Panc1 (cell line): ENCODE data around the gene CUX1. TPM values are rescaled to one million over a fixed set of nuclear protein-coding genes. Genes with fewer than 3 reads are reported as not detected.

Source experiments
- ATAC-seq: fragments of 200-7000 bp; cut with Tn5 transposase; 2 replicates; pipeline ENCODE4 v1.9.1; 2020; ENCODE audit warnings: mild to moderate bottlenecking, moderate library complexity
- BruUV-seq: library from RNA; stranded (reverse); fragments of 400-500 nt; replicated peaks from 2 replicates; lab custom pipeline; 2021; lab: Mats Ljungman, UMichigan
- CTCF ChIA-PET: fragments of 300-600 bp; sonication (Branson Sonifier 250); formaldehyde crosslinking; loops from one replicate; lab custom pipeline; 2022; ENCODE audit warnings: antibody characterized with exemption; lab: Charles Lee
- POLR2A ChIA-PET: fragments of 300-600 bp; sonication (Branson Sonifier 250); formaldehyde crosslinking; loops from one replicate; lab custom pipeline; 2022; ENCODE audit warnings: antibody characterized with exemption; lab: Charles Lee
- DNase-seq: peaks from one replicate; pipeline ENCODE4 v3.0.0-alpha.2; 2010; ENCODE audit warnings: low read depth, low spot score
- H3K27ac ChIP-seq: 2 replicates; pipeline ENCODE4 v1.5.1; 2011; ENCODE audit warnings: mild to moderate bottlenecking, low read length, inconsistent platforms
- H3K27me3 ChIP-seq: fragments of 200-500 bp; sonication (Bioruptor generic); 2 replicates; pipeline ENCODE4 v1.6.0; 2014; ENCODE audit warnings: low read length, inconsistent platforms; ENCODE audit not compliant: control insufficient read depth, insufficient read depth
- H3K36me3 ChIP-seq: fragments of 200-500 bp; sonication (Bioruptor generic); 2 replicates; pipeline ENCODE4 v1.5.1; 2014; ENCODE audit warnings: inconsistent platforms, mild to moderate bottlenecking, low read length, moderate library complexity; ENCODE audit not compliant: control insufficient read depth, insufficient read depth
- H3K4me1 ChIP-seq: 2 replicates; pipeline ENCODE4 v1.5.1; 2011; ENCODE audit warnings: inconsistent platforms, mild to moderate bottlenecking, low read length, moderate library complexity; ENCODE audit not compliant: control insufficient read depth, insufficient read depth
- H3K4me3 ChIP-seq, 2 experiments: 2 replicates each; pipeline ENCODE4 v1.5.1; 2011 to 2012; ENCODE audit warnings: low read depth in 2 of 2, low read length in 2 of 2, mild to moderate bottlenecking in 2 of 2, inconsistent platforms in 1 of 2, moderate library complexity in 1 of 2
- H3K9me3 ChIP-seq: fragments of 200-500 bp; sonication (Bioruptor generic); 2 replicates; pipeline ENCODE4 v1.5.1; 2014; ENCODE audit warnings: low read depth, mild to moderate bottlenecking, inconsistent platforms, low read length, moderate library complexity; ENCODE audit not compliant: control insufficient read depth, insufficient read depth
- POLR2AphosphoS5 ChIP-seq: IDR thresholded peaks from 2 replicates; pipeline ENCODE4 v1.6.1; 2012; ENCODE audit warnings: mild to moderate bottlenecking, low read depth, low read length, moderate library complexity
- SIN3A ChIP-seq: IDR thresholded peaks from 2 replicates; pipeline ENCODE4 v1.6.1; 2012; ENCODE audit warnings: low read depth, mild to moderate bottlenecking, low read length, moderate library complexity, borderline replicate concordance; ENCODE audit not compliant: insufficient read depth
- TCF7L2 ChIP-seq: IDR thresholded peaks from 2 replicates; pipeline ENCODE4 v1.6.1; 2011; ENCODE audit warnings: mild to moderate bottlenecking, low read depth, low read length, inconsistent platforms
- in situ Hi-C: cut with HindIII; loops from 2 replicates; pipeline ENCODE4 v1.10.0; 2016; ENCODE audit warnings: low sequenced_read_pairs, low pct_unique_long_range_greater_than_20kb
- intact Hi-C: fragments of 100-400 bp; cut with micrococcal nuclease; formaldehyde crosslinking; loops from one replicate; pipeline ENCODE4 v1.10.0; 2022; ENCODE audit not compliant: unreplicated experiment
- total RNA-seq: library from RNA; stranded (reverse); gene quantifications from one replicate; pipeline ENCODE4 v1.2.1, GENCODE V29; 2021; ENCODE audit not compliant: unreplicated experiment
- TF ChIP-seq, protein P1 (sequence below), 2 experiments: IDR thresholded peaks; 2 replicates each; pipeline ENCODE4 v1.6.1; 2011 to 2012; ENCODE audit warnings: low read depth in 2 of 2, control low read depth in 1 of 2, low read length in 1 of 2, mild to moderate bottlenecking in 1 of 2, moderate library complexity in 1 of 2; ENCODE audit not compliant: insufficient read depth in 1 of 2
- TF ChIP-seq, protein P2 (sequence below): fragments of 450-650 bp; IDR thresholded peaks from 2 replicates; pipeline ENCODE4 v1.5.1; 2017; ENCODE audit warnings: mild to moderate bottlenecking

Gene CUX1
- total RNA-seq, 1 experiment from 2014 or later: 50.9 TPM

DNA sequence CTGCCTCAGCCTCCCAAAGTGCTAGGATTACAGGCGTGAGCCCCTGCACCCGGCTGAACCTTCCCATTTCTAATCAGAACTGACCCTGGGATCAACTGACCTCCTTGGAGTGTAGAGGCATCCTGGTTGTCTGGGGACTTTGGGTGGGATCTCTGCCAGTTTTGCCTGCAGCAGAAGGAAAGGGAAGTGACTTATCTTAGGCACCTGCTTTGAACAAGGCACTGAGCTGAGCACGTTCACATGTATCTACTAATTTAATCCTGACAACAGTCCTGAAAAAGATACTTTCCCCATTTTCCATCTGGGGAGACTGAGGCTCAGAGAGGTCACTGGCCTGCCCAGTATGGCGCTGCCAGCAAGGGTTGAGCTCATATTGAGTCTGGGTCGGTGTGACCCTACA, 153.4 kb downstream of the CUX1 start:
- ATAC-seq: no peak
- BruUV-seq: no TSS peak
- no peak overlapping the region for H3K27ac ChIP-seq
- ChIA-PET CTCF (no interaction called here), POLR2A (no interaction called here)
- H3K27me3 ChIP-seq: no peaks in the 10 kb centered on the region
- no peaks in the 10 kb centered on the region for H3K9me3 ChIP-seq
- no peaks in the 10 kb centered on the region for H3K4me1 ChIP-seq
- H3K36me3 ChIP-seq: no peaks in the 10 kb centered on the region
- no peak overlapping the region for H3K4me3 ChIP-seq
- in situ Hi-C loops: no loop called here
- no peak for DNase-seq
- TF ChIP-seq, protein P1, sequence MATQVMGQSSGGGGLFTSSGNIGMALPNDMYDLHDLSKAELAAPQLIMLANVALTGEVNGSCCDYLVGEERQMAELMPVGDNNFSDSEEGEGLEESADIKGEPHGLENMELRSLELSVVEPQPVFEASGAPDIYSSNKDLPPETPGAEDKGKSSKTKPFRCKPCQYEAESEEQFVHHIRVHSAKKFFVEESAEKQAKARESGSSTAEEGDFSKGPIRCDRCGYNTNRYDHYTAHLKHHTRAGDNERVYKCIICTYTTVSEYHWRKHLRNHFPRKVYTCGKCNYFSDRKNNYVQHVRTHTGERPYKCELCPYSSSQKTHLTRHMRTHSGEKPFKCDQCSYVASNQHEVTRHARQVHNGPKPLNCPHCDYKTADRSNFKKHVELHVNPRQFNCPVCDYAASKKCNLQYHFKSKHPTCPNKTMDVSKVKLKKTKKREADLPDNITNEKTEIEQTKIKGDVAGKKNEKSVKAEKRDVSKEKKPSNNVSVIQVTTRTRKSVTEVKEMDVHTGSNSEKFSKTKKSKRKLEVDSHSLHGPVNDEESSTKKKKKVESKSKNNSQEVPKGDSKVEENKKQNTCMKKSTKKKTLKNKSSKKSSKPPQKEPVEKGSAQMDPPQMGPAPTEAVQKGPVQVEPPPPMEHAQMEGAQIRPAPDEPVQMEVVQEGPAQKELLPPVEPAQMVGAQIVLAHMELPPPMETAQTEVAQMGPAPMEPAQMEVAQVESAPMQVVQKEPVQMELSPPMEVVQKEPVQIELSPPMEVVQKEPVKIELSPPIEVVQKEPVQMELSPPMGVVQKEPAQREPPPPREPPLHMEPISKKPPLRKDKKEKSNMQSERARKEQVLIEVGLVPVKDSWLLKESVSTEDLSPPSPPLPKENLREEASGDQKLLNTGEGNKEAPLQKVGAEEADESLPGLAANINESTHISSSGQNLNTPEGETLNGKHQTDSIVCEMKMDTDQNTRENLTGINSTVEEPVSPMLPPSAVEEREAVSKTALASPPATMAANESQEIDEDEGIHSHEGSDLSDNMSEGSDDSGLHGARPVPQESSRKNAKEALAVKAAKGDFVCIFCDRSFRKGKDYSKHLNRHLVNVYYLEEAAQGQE (IDR thresholded peaks at IDR 0.05; ENCODE audit: insufficient read depth in 1 of 2, low read depth in 2 of 2, low read length in 1 of 2): no peak
- TF ChIP-seq, protein P2, sequence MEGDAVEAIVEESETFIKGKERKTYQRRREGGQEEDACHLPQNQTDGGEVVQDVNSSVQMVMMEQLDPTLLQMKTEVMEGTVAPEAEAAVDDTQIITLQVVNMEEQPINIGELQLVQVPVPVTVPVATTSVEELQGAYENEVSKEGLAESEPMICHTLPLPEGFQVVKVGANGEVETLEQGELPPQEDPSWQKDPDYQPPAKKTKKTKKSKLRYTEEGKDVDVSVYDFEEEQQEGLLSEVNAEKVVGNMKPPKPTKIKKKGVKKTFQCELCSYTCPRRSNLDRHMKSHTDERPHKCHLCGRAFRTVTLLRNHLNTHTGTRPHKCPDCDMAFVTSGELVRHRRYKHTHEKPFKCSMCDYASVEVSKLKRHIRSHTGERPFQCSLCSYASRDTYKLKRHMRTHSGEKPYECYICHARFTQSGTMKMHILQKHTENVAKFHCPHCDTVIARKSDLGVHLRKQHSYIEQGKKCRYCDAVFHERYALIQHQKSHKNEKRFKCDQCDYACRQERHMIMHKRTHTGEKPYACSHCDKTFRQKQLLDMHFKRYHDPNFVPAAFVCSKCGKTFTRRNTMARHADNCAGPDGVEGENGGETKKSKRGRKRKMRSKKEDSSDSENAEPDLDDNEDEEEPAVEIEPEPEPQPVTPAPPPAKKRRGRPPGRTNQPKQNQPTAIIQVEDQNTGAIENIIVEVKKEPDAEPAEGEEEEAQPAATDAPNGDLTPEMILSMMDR: no peak
- no peak for TF ChIP-seq TCF7L2
- no peak for TF ChIP-seq POLR2AphosphoS5
- TF ChIP-seq SIN3A: no peak
- intact Hi-C loops: no loop called here

DNA sequence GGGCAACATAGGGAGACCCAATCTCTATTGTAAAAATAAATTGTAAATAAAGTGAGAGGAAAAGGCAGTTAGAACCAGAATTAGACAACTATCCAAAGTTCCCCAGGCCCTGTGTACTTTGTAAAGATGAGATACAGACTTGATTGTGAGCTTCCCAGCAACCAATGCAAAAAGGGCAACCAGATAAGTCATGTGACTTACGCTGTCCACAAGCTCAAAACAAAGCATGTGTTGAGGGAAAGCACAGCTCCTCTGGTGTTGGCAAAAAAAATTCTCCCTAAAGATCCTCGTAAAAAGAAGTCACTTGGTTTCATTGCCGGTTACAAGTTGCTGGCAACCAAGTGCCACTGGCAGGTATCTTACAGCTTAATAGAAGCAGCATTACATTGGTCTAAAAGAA, 154.0 kb downstream of the CUX1 start:
- CTCF ChIA-PET: no interaction called here
- ATAC-seq (no peak), DNase-seq (no peak)
- in situ Hi-C loops (no loop called here), intact Hi-C loops (no loop called here)
- Histone ChIP-seq H3K9me3 (no peaks in the 10 kb centered on the region), H3K4me3 (no peak overlapping the region), H3K27me3 (no peaks in the 10 kb centered on the region), H3K36me3 (no peaks in the 10 kb centered on the region), H3K4me1 (no peaks in the 10 kb centered on the region), H3K27ac (no peak overlapping the region)
- TF ChIP-seq, protein P1 (IDR thresholded peaks at IDR 0.05; ENCODE audit: insufficient read depth in 1 of 2, low read depth in 2 of 2, low read length in 1 of 2): no peak
- no peak for TF ChIP-seq TCF7L2
- TF ChIP-seq, protein P2: no peak
- no peak for TF ChIP-seq POLR2AphosphoS5
- BruUV-seq: no TSS peak
- POLR2A ChIA-PET: no interaction called here
